Measurements from ENCODE around the gene PLPP7. TPM values are rescaled to one million over a fixed set of nuclear protein-coding genes. Genes with fewer than 3 reads are reported as not detected.

Gene PLPP7
- total RNA-seq, 1 donor from 2014 or later = 0.73 TPM

DNA sequence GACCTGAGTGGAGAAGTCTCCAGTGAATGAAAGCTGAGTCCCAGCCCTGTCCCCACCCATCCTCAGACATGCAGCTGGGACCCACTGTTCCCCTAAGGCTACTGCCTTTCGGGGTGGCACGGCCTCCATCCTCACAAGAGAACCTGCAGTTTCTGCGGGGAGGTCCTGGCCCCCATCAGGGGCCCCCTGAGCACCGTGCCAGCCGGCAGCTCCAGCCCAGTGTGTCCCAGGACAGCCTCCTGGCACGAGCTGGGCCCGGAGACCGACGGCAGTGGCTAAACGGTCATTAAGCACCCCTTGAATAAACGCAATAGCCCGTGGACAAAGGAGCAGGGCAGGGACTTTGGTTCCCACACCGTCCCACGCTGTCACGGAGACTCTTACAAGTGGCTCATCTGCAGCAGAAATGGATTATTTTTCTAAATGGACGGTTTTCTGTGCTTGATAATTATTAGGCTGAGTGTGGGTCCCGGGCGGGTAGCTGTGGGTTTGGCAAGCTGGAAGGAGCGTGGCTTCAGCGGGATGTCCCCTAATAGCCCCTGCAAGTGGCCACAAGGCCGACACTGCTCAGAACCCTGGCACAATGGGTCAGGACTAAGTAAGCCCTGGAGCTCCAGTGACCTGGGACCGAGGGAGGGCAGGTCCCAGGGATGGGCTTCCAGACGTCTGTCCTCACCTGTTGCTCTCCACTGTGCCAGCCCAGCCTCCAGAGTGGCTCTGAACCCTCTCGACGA lies 30.7 kb upstream of the PLPP7 start:
- Mint-ChIP-seq H3K9me3 (ENCODE audit: unreplicated experiment) (no peaks in the 10 kb centered on the region), H3K36me3 (ENCODE audit: unreplicated experiment) (no peaks in the 10 kb centered on the region), H3K4me1 (ENCODE audit: unreplicated experiment) (peaks cover 8% of the 10 kb centered on the region), H3K4me3 (ENCODE audit: unreplicated experiment) (no peak overlapping the region), H3K27me3 (ENCODE audit: unreplicated experiment) (no peaks in the 10 kb centered on the region), H3K27ac (ENCODE audit: unreplicated experiment) (no peak overlapping the region)
- TF ChIP-seq, protein P1, sequence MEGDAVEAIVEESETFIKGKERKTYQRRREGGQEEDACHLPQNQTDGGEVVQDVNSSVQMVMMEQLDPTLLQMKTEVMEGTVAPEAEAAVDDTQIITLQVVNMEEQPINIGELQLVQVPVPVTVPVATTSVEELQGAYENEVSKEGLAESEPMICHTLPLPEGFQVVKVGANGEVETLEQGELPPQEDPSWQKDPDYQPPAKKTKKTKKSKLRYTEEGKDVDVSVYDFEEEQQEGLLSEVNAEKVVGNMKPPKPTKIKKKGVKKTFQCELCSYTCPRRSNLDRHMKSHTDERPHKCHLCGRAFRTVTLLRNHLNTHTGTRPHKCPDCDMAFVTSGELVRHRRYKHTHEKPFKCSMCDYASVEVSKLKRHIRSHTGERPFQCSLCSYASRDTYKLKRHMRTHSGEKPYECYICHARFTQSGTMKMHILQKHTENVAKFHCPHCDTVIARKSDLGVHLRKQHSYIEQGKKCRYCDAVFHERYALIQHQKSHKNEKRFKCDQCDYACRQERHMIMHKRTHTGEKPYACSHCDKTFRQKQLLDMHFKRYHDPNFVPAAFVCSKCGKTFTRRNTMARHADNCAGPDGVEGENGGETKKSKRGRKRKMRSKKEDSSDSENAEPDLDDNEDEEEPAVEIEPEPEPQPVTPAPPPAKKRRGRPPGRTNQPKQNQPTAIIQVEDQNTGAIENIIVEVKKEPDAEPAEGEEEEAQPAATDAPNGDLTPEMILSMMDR (IDR thresholded peaks at IDR 0.05) = no peak
- no peak for DNase-seq (ENCODE audit: extremely low spot score, unreplicated experiment)

DNA sequence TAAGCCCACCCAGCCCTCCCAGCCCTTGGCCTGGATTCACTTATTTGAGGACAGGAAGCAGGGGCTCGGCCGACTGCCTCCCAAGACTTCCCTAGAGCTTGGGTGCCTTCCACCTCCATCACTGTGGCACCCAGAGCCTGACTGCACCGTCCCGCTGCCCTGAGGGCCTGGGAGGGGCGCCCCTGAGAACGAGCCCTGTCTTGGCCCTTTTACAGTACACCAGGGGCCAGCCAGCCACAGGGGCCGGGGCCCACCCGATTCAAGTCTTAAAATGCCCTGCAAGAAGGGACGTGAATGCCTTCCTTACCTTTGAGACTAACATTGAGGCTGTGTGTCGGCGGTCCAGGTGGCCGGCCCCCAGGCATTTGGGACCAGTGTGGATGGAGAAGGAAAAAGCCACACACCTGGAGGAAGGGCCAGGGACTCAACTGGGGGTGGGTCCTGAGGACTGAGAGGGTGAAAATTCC lies 30.1 kb upstream of the PLPP7 start:
- no peak overlapping the region for H3K27ac Mint-ChIP-seq (ENCODE audit: unreplicated experiment)
- H3K36me3 Mint-ChIP-seq (ENCODE audit: unreplicated experiment) = no peaks in the 10 kb centered on the region
- H3K4me1 Mint-ChIP-seq (ENCODE audit: unreplicated experiment) = peaks cover 8% of the 10 kb centered on the region
- DNase-seq (ENCODE audit: extremely low spot score, unreplicated experiment) = no peak
- TF ChIP-seq, protein P1 (IDR thresholded peaks at IDR 0.05) = no peak
- no peaks in the 10 kb centered on the region for H3K9me3 Mint-ChIP-seq (ENCODE audit: unreplicated experiment)
- H3K4me3 Mint-ChIP-seq (ENCODE audit: unreplicated experiment) = no peak overlapping the region
- no peaks in the 10 kb centered on the region for H3K27me3 Mint-ChIP-seq (ENCODE audit: unreplicated experiment)

DNA sequence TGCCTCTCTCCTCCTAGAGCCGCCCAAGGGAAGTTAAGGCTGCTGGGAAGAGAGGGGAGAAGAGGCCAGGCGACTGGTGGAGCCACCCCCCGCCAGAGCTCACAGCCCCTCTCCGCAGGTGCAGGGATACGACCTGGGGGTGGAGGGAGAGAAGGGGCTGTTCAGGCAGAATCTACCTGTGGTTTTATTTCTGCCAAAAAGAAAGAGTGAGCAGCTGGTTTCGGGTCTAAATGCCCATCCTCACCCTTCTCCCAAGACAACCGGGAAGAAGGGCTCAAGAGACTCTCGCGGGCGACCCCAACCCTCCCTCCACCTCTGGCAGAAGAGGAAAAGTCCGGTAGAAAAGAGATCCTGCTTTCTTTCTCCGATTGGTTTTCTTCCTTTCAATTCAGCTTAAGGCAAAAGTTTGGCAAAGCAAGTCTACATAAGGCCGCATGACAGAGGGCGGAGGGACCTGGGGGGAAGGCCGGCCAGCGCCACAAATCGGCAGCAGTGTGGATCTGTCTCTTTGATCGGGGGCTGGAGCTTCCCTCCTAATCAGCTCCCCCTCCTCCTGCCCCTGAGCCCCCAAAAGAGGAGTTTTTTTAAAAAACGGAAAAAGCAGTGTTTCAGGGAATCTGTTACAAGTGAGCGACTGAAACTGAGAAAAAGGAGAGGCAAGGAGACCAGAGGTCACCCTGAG lies 29.5 kb upstream of the PLPP7 start:
- Mint-ChIP-seq H3K4me1 (ENCODE audit: unreplicated experiment) (peaks cover 8% of the 10 kb centered on the region), H3K27ac (ENCODE audit: unreplicated experiment) (no peak overlapping the region), H3K4me3 (ENCODE audit: unreplicated experiment) (no peak overlapping the region), H3K36me3 (ENCODE audit: unreplicated experiment) (no peaks in the 10 kb centered on the region), H3K9me3 (ENCODE audit: unreplicated experiment) (no peaks in the 10 kb centered on the region), H3K27me3 (ENCODE audit: unreplicated experiment) (no peaks in the 10 kb centered on the region)
- TF ChIP-seq, protein P1 (IDR thresholded peaks at IDR 0.05) = no peak
- DNase-seq (ENCODE audit: extremely low spot score, unreplicated experiment) = no peak

DNA sequence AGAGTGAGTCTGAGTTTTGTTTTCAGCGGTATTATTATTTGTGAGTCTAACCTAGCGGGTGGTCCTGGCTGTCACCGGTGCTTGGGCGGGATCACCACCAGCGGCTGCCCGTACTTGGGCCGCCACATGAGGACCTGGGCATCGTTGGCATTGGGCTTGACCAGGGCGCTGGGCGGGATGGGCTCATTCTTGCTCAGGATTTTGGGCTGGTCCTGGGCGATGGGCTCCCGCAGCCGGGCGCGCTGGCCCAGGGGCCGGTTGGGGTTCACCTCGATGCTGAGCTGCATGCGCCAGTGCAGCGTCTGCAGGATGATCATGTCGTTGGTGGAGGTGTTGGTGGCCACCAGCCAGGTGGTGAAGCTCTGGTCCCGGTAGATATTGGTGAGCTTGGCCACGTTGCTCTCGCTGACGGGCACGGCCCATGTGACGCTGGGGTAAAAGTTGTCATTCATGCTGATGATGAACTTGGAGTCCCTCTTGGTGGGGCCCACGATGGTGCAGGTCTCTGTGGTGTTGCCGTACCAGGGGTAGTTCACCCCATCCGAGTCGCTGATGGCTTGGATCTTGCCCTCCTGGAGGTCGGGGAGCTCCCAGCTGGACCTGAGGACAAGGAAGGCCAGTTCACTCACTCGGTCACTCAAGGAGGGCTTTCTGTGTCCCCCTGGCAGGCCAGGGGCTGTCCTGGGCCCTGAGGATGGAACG lies 28.6 kb upstream of the PLPP7 start:
- H3K36me3 Mint-ChIP-seq (ENCODE audit: unreplicated experiment) = no peaks in the 10 kb centered on the region
- H3K9me3 Mint-ChIP-seq (ENCODE audit: unreplicated experiment) = no peaks in the 10 kb centered on the region
- TF ChIP-seq, protein P1 (IDR thresholded peaks at IDR 0.05) = no peak
- no peaks in the 10 kb centered on the region for H3K27me3 Mint-ChIP-seq (ENCODE audit: unreplicated experiment)
- DNase-seq (ENCODE audit: extremely low spot score, unreplicated experiment) = no peak
- peaks cover 6% of the 10 kb centered on the region for H3K4me1 Mint-ChIP-seq (ENCODE audit: unreplicated experiment)
- H3K4me3 Mint-ChIP-seq (ENCODE audit: unreplicated experiment) = no peak overlapping the region
- no peak overlapping the region for H3K27ac Mint-ChIP-seq (ENCODE audit: unreplicated experiment)
